ENCODE data around the gene SULT1C4. TPM values are rescaled to one million over a fixed set of nuclear protein-coding genes. Genes with fewer than 3 reads are reported as not detected.

The SULT1C4 gene
- total RNA-seq, 1 donor = not detected

- Histone ChIP-seq H3K9me3 (ENCODE audit: low read depth, low read length) (peaks cover 8% of the 10 kb centered on the region), H3K27me3 (ENCODE audit: insufficient read depth, low read length) (no peaks in the 10 kb centered on the region), H3K27ac (ENCODE audit: low read depth, low read length) (no peak overlapping the region), H3K36me3 (ENCODE audit: insufficient read depth, low read length) (no peaks in the 10 kb centered on the region), H3K4me3 (ENCODE audit: insufficient read depth, low read length) (no peak overlapping the region), H3K4me2 (ENCODE audit: insufficient read depth, low read length) (no peak overlapping the region), H2AFZ (ENCODE audit: low read length) (no peak overlapping the region), H3K4me1 (ENCODE audit: insufficient read depth, low read length) (peaks cover 6% of the 10 kb centered on the region), H3K79me2 (ENCODE audit: insufficient read depth, low read length) (no peaks in the 10 kb centered on the region), H4K20me1 (ENCODE audit: insufficient read depth, low read length) (no peaks in the 10 kb centered on the region)
- DNase-seq (ENCODE audit: insufficient read length, low spot score, missing footprints) = no peak
- TF ChIP-seq CTCF (IDR thresholded peaks at IDR 0.05; ENCODE audit: extremely low read depth, low read depth, low read length) = no peak
Measured at GRCh38 chr2:108403494-108403893, 25.7 kb downstream of the SULT1C4 start.

GRCh38 chr2:108404784-108405397 is 27.1 kb downstream of the SULT1C4 start:
- Histone ChIP-seq H3K27ac (ENCODE audit: low read depth, low read length) (no peak overlapping the region), H2AFZ (ENCODE audit: low read length) (no peak overlapping the region), H3K4me2 (ENCODE audit: insufficient read depth, low read length) (no peak overlapping the region), H3K4me3 (ENCODE audit: insufficient read depth, low read length) (no peak overlapping the region), H3K27me3 (ENCODE audit: insufficient read depth, low read length) (no peaks in the 10 kb centered on the region), H4K20me1 (ENCODE audit: insufficient read depth, low read length) (no peaks in the 10 kb centered on the region), H3K9me3 (ENCODE audit: low read depth, low read length) (peaks cover 2% of the 10 kb centered on the region), H3K36me3 (ENCODE audit: insufficient read depth, low read length) (no peaks in the 10 kb centered on the region), H3K79me2 (ENCODE audit: insufficient read depth, low read length) (no peaks in the 10 kb centered on the region), H3K4me1 (ENCODE audit: insufficient read depth, low read length) (peaks cover 6% of the 10 kb centered on the region)
- DNase-seq (ENCODE audit: insufficient read length, low spot score, missing footprints) = no peak
- TF ChIP-seq CTCF (IDR thresholded peaks at IDR 0.05; ENCODE audit: extremely low read depth, low read depth, low read length) = no peak

GRCh38 chr2:108407864-108408729 is 30.3 kb downstream of the SULT1C4 start:
- Histone ChIP-seq H2AFZ (ENCODE audit: low read length) (no peak overlapping the region), H4K20me1 (ENCODE audit: insufficient read depth, low read length) (no peaks in the 10 kb centered on the region), H3K4me3 (ENCODE audit: insufficient read depth, low read length) (no peak overlapping the region), H3K27me3 (ENCODE audit: insufficient read depth, low read length) (no peaks in the 10 kb centered on the region), H3K27ac (ENCODE audit: low read depth, low read length) (no peak overlapping the region), H3K4me1 (ENCODE audit: insufficient read depth, low read length) (peaks cover 8% of the 10 kb centered on the region), H3K4me2 (ENCODE audit: insufficient read depth, low read length) (no peak overlapping the region), H3K9me3 (ENCODE audit: low read depth, low read length) (no peaks in the 10 kb centered on the region), H3K36me3 (ENCODE audit: insufficient read depth, low read length) (no peaks in the 10 kb centered on the region), H3K79me2 (ENCODE audit: insufficient read depth, low read length) (no peaks in the 10 kb centered on the region)
- no peak for DNase-seq (ENCODE audit: insufficient read length, low spot score, missing footprints)
- TF ChIP-seq CTCF (IDR thresholded peaks at IDR 0.05; ENCODE audit: extremely low read depth, low read depth, low read length) = no peak

GRCh38 chr2:108409768-108410167 is 32.0 kb downstream of the SULT1C4 start:
- Histone ChIP-seq H2AFZ (ENCODE audit: low read length) (no peak overlapping the region), H3K79me2 (ENCODE audit: insufficient read depth, low read length) (no peaks in the 10 kb centered on the region), H3K27ac (ENCODE audit: low read depth, low read length) (no peak overlapping the region), H3K4me2 (ENCODE audit: insufficient read depth, low read length) (no peak overlapping the region), H4K20me1 (ENCODE audit: insufficient read depth, low read length) (no peaks in the 10 kb centered on the region), H3K9me3 (ENCODE audit: low read depth, low read length) (no peaks in the 10 kb centered on the region), H3K27me3 (ENCODE audit: insufficient read depth, low read length) (no peaks in the 10 kb centered on the region), H3K4me1 (ENCODE audit: insufficient read depth, low read length) (peaks cover 5% of the 10 kb centered on the region), H3K36me3 (ENCODE audit: insufficient read depth, low read length) (no peaks in the 10 kb centered on the region), H3K4me3 (ENCODE audit: insufficient read depth, low read length) (no peak overlapping the region)
- no peak for DNase-seq (ENCODE audit: insufficient read length, low spot score, missing footprints)
- no peak for TF ChIP-seq CTCF (IDR thresholded peaks at IDR 0.05; ENCODE audit: extremely low read depth, low read depth, low read length)

Measured in osteoblast (primary cell).